HepG2 (cell line): ENCODE data around the gene SKP1. TPM values are rescaled to one million over a fixed set of nuclear protein-coding genes. Genes with fewer than 3 reads are reported as not detected.

Experiments used
- ATAC-seq: fragments of 200-7000 bp; cut with Tn5 transposase; 3 replicates; pipeline ENCODE4 v1.9.1; 2020; ENCODE audit warnings: mild to moderate bottlenecking, moderate library complexity
- BruUV-seq: library from RNA; stranded (reverse); fragments of 400-500 nt; replicated peaks from 2 replicates; lab custom pipeline; 2021; lab: Mats Ljungman, UMichigan
- CTCF ChIA-PET: fragments of 300-600 bp; formaldehyde crosslinking; extraction: SDS; loops from one replicate; lab custom pipeline; 2021; ENCODE audit warnings: low total read pairs, inconsistent platforms, low intra/inter-chr PET ratio; lab: Yijun Ruan, JAX
- POLR2A ChIA-PET: fragments of 350-600 bp; sonication (Branson Sonifier 250); formaldehyde crosslinking; loops from one replicate; lab custom pipeline; 2020; ENCODE audit warnings: antibody characterized with exemption, inconsistent platforms; lab: Yijun Ruan, JAX
- DNase-seq: peaks from one replicate; pipeline ENCODE4 v3.0.0-alpha.2; 2015; ENCODE audit warnings: low spot score
- FAIRE-seq: peaks from 3 replicates; lab custom pipeline; 2011; peaks lifted over from hg19 to GRCh38; lab: Jason Lieb, UNC
- H2AFZ ChIP-seq: one replicate; pipeline ENCODE4 v1.6.1; 2011; ENCODE audit warnings: low read length, inconsistent platforms
- H3K27ac ChIP-seq: fragments of 300-600 bp; 3 replicates; pipeline ENCODE4 v1.8.0; 2011; ENCODE audit warnings: mixed run types, mild to moderate bottlenecking, mixed read lengths, low read length, inconsistent platforms; ENCODE audit not compliant: insufficient read depth; ENCODE audit errors: extremely low read length
- H3K27me3 ChIP-seq, 2 experiments: fragments of 200-600 bp in 1 of 2; 2 replicates in 1 of 2; 3 replicates in 1 of 2; pipeline versions ENCODE4 v1.6.0 to v1.8.0; 2011; ENCODE audit warnings: low read length in 2 of 2, mild to moderate bottlenecking in 2 of 2, moderate library complexity in 2 of 2, inconsistent platforms in 1 of 2; ENCODE audit not compliant: insufficient read depth in 2 of 2, control insufficient read depth in 1 of 2
- H3K36me3 ChIP-seq, 2 experiments: fragments of 200-600 bp in 1 of 2; replicated peaks in 1 of 2; 2 replicates in 1 of 2; 3 replicates in 1 of 2; pipeline versions ENCODE4 v1.5.1 to v1.8.0; 2011; ENCODE audit warnings: low read length in 2 of 2, inconsistent platforms in 1 of 2; ENCODE audit not compliant: insufficient read depth in 2 of 2, control insufficient read depth in 1 of 2
- H3K4me1 ChIP-seq: 2 replicates; pipeline ENCODE4 v1.5.1; 2012; ENCODE audit warnings: low read length, inconsistent platforms; ENCODE audit not compliant: insufficient read depth
- H3K4me2 ChIP-seq: 2 replicates; pipeline ENCODE4 v1.6.0; 2011; ENCODE audit warnings: low read depth, low read length, inconsistent platforms
- H3K4me3 ChIP-seq, 3 experiments: fragments of 200-600 bp in 1 of 3; sonication (generic), shearing (Covaris generic) in 1 of 3; replicated peaks in 1 of 3; 2 replicates each; pipeline ENCODE4 v1.5.1; 2011 to 2016; ENCODE audit warnings: low read length in 3 of 3, inconsistent platforms in 2 of 3, low read depth in 2 of 3, mild to moderate bottlenecking in 2 of 3, control low read depth in 1 of 3, mixed read lengths in 1 of 3; ENCODE audit not compliant: insufficient read depth in 1 of 3
- H3K79me2 ChIP-seq: one replicate; pipeline ENCODE4 v1.6.1; 2011; ENCODE audit warnings: low read length, inconsistent platforms; ENCODE audit not compliant: insufficient read depth
- H3K9ac ChIP-seq: 2 replicates; pipeline ENCODE4 v1.6.0; 2011; ENCODE audit warnings: mild to moderate bottlenecking, low read depth, low read length, inconsistent platforms; ENCODE audit not compliant: insufficient read depth
- H3K9me3 ChIP-seq: 2 replicates; pipeline ENCODE4 v1.5.1; 2012; ENCODE audit warnings: mild to moderate bottlenecking, low read length
- H4K20me1 ChIP-seq: 2 replicates; pipeline ENCODE4 v1.6.0; 2011; ENCODE audit warnings: inconsistent platforms, mild to moderate bottlenecking, low read length, moderate library complexity; ENCODE audit not compliant: insufficient read depth
- GMEB1 ChIP-seq: sonication (generic); formaldehyde crosslinking; IDR thresholded peaks from 2 replicates; pipeline ENCODE4 v1.5.1; 2020; ENCODE audit warnings: missing genetic modification reagents, mild to moderate bottlenecking, borderline replicate concordance
- HES4 ChIP-seq: sonication (generic); formaldehyde crosslinking; IDR thresholded peaks from 2 replicates; pipeline ENCODE4 v1.9.0; 2021; ENCODE audit warnings: mild to moderate bottlenecking, missing genetic modification reagents, borderline replicate concordance
- HMG20A ChIP-seq: IDR thresholded peaks from 2 replicates; pipeline ENCODE4 v1.6.1; 2016; ENCODE audit warnings: borderline replicate concordance
- MAZ ChIP-seq, 2 experiments: sonication (generic) in 1 of 2; formaldehyde crosslinking in 1 of 2; IDR thresholded peaks; 2 replicates each; pipeline versions ENCODE4 v1.5.0 to v1.6.1; 2012 to 2020; ENCODE audit warnings: low read depth in 2 of 2, mild to moderate bottlenecking in 2 of 2, borderline replicate concordance in 1 of 2, improper control_type of control experiment in 1 of 2, low read length in 1 of 2, missing genetic modification reagents in 1 of 2, moderate library complexity in 1 of 2
- POLR2AphosphoS2 ChIP-seq: IDR thresholded peaks from 2 replicates; pipeline ENCODE4 v1.6.1; 2011; ENCODE audit warnings: low read depth, low read length, improper control_type of control experiment
- SUZ12 ChIP-seq: fragments of 150-350 bp; IDR thresholded peaks from 2 replicates; pipeline ENCODE4 v1.6.1; 2014; ENCODE audit warnings: low read depth, low read length
- TBL1XR1 ChIP-seq: fragments of 150-350 bp; IDR thresholded peaks from 2 replicates; pipeline ENCODE4 v1.6.1; 2014; ENCODE audit warnings: borderline replicate concordance, low read length; ENCODE audit not compliant: partially characterized antibody
- ZNF670 ChIP-seq: sonication (generic); formaldehyde crosslinking; IDR thresholded peaks from 2 replicates; pipeline ENCODE4 v1.8.0; 2022; ENCODE audit warnings: mild to moderate bottlenecking, missing genetic modification reagents, borderline replicate concordance
- ZNF780A ChIP-seq: sonication (generic); formaldehyde crosslinking; IDR thresholded peaks from 2 replicates; pipeline ENCODE4 v1.8.0; 2022; ENCODE audit warnings: mild to moderate bottlenecking, missing genetic modification reagents, moderate library complexity
- WGBS: methylation state at CpG from one replicate; pipeline ENCODE4 v1.1.6; 2017; ENCODE audit warnings: low lambda C conversion rate; 5-methylcytosine and 5-hydroxymethylcytosine counted together
- in situ Hi-C: cut with HindIII; loops from 2 replicates; pipeline ENCODE4 v1.10.0; 2017; ENCODE audit warnings: low pct_unique_long_range_greater_than_20kb; ENCODE audit not compliant: extremely low pct_ligation_motif_present
- intact Hi-C: fragments of 100-400 bp; cut with micrococcal nuclease; formaldehyde crosslinking; loops from one replicate; pipeline ENCODE4 v1.10.0; 2022; ENCODE audit not compliant: unreplicated experiment
- polyA plus RNA-seq, 8 experiments: library from polyadenylated mRNA; depleted of rRNA in 3 of 8; stranded (reverse) in 7 of 8; unstranded in 1 of 8; fragments of >200 nt; fragmentation: Illumina TruSeq in 4 of 8; extraction: Trizol in 4 of 8; gene quantifications; 2 replicates each; pipeline versions ENCODE4 v1.2.1 to v1.2.3, GENCODE V29; 2011 to 2016; ENCODE audit warnings: low read depth in 4 of 8, missing spikeins in 1 of 8, mixed read lengths in 1 of 8; ENCODE audit not compliant: insufficient read depth in 1 of 8
- total RNA-seq, 5 experiments: library from RNA; depleted of rRNA; stranded (reverse); fragments of >200 nt; fragmentation: Illumina TruSeq; extraction: Trizol; gene quantifications; 2 replicates each; pipeline ENCODE4 v1.2.3, GENCODE V29; 2016; ENCODE audit warnings: low read depth in 1 of 5
- TF ChIP-seq, protein P1 (sequence below): sonication (generic); formaldehyde crosslinking; IDR thresholded peaks from 2 replicates; pipeline ENCODE4 v1.5.0; 2020; ENCODE audit warnings: missing genetic modification reagents
- TF ChIP-seq, protein P2 (sequence below): sonication (generic); formaldehyde crosslinking; IDR thresholded peaks from 2 replicates; pipeline ENCODE4 v1.4.0; 2020; ENCODE audit warnings: low read depth, missing genetic modification reagents

Gene SKP1
- total and polyA plus RNA-seq, 2 of the 13 experiments (the other 11 are each of a cell fraction or from before 2014, with no cell fraction given), result 134 to 340 TPM

DNA sequence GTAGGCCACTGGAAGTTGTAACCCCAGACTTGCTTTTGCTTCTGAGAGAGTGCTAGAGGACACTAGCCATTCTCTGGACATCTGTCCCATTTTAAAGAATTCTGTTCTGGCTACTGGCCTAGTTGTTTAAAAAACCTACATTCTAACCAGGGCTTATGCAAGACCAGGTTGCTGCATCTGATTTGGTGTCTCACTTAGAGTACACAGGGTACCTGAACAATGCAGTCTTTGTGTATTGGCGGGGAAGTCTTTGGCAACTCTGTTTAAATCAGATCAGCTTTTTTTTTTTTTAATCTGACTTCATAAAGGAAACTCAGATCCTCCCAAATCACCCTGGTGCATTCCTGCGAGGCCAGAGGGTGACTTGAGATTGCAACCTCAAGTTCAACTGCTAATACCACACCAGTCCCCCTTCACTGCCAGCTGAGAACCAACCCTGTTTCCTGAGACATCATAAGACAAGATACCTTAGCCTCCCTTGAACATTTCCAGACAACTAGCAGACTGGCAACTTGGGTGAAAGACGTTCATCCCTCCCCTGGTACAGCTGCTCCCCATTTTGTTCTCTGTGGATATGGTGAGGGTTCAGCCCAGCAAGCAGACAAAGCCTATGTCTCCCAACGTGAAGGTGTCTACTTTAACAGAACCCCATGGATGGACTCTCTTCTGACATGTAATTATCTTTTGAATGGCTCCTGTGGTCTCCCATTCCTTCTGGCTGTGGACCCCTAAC is 27.0 kb downstream of the SKP1 start (continued):
- TF ChIP-seq, protein P1, sequence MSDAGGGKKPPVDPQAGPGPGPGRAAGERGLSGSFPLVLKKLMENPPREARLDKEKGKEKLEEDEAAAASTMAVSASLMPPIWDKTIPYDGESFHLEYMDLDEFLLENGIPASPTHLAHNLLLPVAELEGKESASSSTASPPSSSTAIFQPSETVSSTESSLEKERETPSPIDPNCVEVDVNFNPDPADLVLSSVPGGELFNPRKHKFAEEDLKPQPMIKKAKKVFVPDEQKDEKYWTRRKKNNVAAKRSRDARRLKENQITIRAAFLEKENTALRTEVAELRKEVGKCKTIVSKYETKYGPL (CRISPR knock-in tag), result peak; percentile 90; the same call in 1 of the 2 replicates
- 0 out of 2 replicates have a peak, but pooled peaks have one; percentile 17 for TF ChIP-seq GMEB1
- peak; percentile 69; the same call in 1 of the 2 replicates for TF ChIP-seq HMG20A (CRISPR knock-in tag)

GRCh38 chr5:134148986-134149539 is 27.7 kb downstream of the SKP1 start:
- FAIRE-seq (no peak), ATAC-seq (peak; percentile 2; the same call in 1 of the 3 replicates)
- intact Hi-C loops, result no loop called here
- Histone ChIP-seq H3K4me3 (no peak overlapping the region; a peak in 1 of 6 replicates), H2AFZ (no peak overlapping the region), H4K20me1 (peaks cover 11% of the 10 kb centered on the region), H3K4me1 (peaks cover 30% of the 10 kb centered on the region), H3K27ac (peak overlapping the region; percentile 64), H3K36me3 (peaks cover 20 to 70% of the 10 kb centered on the region in 2 experiments)
- 95% methylated on average over 6 of the region's 6 CpGs for WGBS
- TF ChIP-seq ZNF670 (CRISPR knock-in tag) (0 out of 2 replicates have a peak, but pooled peaks have one; percentile 28), MAZ (IDR thresholded peaks at IDR 0.05; ENCODE audit: borderline replicate concordance, low read depth, low read length) (no peak), MAZ (CRISPR knock-in tag; IDR thresholded peaks at IDR 0.05; ENCODE audit: low read depth) (no peak), POLR2AphosphoS2 (peak; percentile 57; the same call in 1 of the 2 replicates), SUZ12 (no peak), TBL1XR1 (no peak), HES4 (CRISPR knock-in tag) (no peak), ZNF780A (no peak)
- TF ChIP-seq, protein P2, sequence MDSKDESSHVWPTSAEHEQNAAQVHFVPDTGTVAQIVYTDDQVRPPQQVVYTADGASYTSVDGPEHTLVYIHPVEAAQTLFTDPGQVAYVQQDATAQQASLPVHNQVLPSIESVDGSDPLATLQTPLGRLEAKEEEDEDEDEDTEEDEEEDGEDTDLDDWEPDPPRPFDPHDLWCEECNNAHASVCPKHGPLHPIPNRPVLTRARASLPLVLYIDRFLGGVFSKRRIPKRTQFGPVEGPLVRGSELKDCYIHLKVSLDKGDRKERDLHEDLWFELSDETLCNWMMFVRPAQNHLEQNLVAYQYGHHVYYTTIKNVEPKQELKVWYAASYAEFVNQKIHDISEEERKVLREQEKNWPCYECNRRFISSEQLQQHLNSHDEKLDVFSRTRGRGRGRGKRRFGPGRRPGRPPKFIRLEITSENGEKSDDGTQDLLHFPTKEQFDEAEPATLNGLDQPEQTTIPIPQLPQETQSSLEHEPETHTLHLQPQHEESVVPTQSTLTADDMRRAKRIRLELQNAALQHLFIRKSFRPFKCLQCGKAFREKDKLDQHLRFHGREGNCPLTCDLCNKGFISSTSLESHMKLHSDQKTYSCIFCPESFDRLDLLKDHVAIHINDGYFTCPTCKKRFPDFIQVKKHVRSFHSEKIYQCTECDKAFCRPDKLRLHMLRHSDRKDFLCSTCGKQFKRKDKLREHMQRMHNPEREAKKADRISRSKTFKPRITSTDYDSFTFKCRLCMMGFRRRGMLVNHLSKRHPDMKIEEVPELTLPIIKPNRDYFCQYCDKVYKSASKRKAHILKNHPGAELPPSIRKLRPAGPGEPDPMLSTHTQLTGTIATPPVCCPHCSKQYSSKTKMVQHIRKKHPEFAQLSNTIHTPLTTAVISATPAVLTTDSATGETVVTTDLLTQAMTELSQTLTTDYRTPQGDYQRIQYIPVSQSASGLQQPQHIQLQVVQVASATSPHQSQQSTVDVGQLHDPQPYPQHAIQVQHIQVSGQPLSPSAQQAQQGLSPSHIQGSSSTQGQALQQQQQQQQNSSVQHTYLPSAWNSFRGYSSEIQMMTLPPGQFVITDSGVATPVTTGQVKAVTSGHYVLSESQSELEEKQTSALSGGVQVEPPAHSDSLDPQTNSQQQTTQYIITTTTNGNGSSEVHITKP, result no peak
- TF ChIP-seq, all 625 proteins: peak for 2
- in situ Hi-C loops, result no loop called here
- Histone ChIP-seq H3K9me3 (no peaks in the 10 kb centered on the region), H3K4me2 (peak overlapping the region; percentile 19), H3K9ac (no peak overlapping the region), H3K27me3 (no peaks in the 10 kb centered on the region), H3K79me2 (peaks cover 13% of the 10 kb centered on the region)
- peak; percentile 17 for DNase-seq
- no TSS peak for BruUV-seq
- POLR2A ChIA-PET, result interaction anchor here (0.6 to 2.0 kb wide), 7 partner anchors 8 to 110 kb away, joined by 3 to 9 read pairs (median 5); partner anchors contain the start of gene TCF7
- CTCF ChIA-PET, result interaction anchor here (1.0 kb wide), 1 partner anchor 110 kb away, joined by 3 read pairs; no protein-coding TSS in a partner anchor
